Stimulated activated CD8-positive, alpha-beta memory T cell treated with anti-CD3 and anti-CD28 coated beads, Interleukin-15, amount 100 ng/mL, for 4 hours (primary cell): ENCODE data around the gene SLC4A3.

Experiments used
- DNase-seq, 2 donors: peaks; one replicate each; pipeline ENCODE4 v3.0.0-alpha.2; 2020; ENCODE audit warnings: low read depth in 2 of 2

SLC4A3 gene

DNA sequence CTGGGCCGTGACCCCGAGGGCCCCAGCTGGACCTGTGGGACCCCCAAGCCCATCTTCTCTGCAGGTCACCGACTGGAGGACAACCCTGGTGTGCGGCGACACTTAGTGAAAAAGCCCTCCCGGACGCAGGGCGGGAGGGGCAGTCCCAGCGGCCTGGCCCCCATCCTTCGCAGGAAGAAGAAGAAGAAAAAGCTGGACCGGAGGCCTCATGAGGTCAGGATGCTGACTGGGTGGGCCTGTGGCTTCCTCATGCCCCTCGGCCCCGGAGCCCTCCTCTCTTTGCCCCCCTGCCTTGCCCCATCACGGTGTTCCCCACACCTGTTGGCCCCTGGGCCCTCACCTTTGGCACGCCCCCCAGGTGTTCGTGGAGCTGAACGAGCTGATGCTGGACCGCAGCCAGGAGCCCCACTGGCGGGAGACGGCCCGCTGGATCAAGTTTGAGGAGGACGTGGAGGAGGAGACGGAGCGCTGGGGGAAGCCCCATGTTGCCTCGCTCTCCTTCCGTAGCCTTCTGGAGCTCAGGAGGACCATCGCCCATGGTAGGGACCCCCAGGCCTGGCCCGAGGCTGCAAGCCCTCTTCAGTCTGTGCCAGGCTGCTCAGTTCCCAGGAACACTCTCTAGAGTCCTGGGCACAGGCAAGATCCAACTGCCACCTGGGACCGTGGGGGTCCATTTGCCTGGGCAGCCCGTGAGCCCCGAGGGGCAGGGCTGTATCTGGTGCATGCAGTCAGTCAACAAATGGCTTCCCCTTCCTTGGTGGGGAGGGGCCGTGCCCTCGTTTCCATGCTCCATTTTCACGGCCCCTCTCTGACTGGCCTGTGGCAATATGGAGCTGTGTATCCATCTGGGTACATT lies 4.7 kb downstream of the SLC4A3 start:
- DNase-seq: no peak

DNA sequence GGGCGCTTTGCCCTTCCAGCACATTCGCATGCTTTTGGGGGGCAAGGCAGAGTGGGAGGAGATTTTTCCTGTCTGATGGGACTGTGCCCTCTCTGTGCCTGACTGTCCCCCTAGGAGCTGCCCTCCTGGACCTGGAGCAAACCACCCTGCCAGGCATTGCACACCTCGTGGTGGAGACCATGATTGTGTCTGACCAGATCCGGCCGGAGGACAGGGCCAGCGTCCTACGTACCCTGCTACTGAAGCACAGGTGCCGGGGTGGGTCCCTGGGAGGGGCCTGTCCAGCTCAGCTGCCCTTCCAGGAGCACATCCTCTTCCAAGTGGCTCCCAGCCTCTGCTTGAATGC lies 5.3 kb downstream of the SLC4A3 start:
- no peak for DNase-seq

DNA sequence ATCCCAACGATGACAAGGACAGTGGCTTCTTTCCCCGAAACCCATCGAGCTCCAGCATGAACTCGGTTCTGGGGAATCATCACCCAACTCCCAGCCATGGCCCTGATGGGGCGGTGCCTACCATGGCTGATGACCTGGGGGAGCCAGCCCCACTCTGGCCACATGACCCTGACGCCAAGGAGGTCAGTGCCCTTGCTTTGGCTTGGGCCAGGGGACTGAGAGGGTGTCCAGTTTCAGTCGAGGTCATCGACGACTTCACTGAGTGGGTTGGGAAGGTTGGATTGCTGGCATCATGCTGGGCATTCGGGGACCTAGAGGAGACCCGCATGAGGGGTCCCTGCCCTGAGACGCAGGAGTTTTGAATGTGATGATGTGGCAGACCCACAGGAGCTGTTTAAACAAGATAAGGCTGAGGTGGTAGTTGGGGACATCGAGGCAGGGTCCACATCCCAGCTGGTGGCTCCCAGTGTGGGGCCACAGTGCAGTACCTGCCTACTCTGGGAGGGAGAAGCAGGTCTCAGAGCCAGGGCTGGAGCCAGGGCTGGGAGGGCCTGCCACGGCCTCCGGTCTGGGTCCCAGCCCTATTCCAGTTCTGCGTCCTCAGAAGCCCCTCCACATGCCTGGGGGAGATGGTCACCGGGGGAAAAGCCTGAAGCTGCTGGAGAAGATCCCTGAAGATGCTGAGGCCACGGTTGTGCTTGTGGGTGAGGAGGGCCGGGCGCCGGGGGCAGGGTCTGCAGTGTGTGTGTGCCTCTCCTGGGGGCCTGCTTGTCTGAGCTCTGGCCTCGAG lies 6.0 kb downstream of the SLC4A3 start:
- DNase-seq: no peak

DNA sequence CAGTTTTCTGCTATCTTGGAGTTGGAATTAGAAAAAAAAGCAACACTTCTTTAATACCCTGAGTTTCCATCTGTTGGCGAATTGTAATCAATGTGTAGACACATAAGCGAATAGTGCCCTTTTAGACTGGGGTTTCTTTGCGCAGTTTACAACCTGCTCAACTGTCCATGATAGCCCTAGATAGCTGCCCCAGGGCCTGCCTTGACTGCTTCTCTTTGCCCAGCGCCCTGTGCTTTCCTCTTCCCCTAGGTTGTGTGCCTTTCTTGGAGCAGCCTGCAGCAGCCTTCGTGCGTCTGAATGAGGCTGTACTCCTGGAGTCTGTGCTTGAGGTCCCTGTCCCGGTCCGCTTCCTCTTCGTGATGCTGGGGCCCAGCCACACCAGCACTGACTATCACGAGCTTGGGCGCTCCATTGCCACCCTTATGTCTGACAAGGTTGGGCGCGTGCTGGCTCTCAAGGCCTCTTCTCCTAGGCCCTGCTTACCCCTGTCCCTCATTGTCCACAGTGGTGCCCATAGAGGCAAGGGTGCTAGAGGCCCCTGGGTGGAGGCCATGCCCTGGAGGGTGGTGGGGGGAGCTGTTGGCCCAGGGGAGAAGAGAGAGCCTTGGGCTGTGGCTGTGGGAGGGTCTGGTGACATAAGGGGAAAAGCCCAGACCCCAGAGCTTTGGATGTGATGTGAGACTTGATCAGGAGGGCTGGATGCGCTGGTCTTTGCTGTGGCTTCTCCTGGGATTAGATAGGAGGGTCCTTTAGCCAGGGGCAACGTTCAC lies 6.9 kb downstream of the SLC4A3 start:
- DNase-seq: no peak

DNA sequence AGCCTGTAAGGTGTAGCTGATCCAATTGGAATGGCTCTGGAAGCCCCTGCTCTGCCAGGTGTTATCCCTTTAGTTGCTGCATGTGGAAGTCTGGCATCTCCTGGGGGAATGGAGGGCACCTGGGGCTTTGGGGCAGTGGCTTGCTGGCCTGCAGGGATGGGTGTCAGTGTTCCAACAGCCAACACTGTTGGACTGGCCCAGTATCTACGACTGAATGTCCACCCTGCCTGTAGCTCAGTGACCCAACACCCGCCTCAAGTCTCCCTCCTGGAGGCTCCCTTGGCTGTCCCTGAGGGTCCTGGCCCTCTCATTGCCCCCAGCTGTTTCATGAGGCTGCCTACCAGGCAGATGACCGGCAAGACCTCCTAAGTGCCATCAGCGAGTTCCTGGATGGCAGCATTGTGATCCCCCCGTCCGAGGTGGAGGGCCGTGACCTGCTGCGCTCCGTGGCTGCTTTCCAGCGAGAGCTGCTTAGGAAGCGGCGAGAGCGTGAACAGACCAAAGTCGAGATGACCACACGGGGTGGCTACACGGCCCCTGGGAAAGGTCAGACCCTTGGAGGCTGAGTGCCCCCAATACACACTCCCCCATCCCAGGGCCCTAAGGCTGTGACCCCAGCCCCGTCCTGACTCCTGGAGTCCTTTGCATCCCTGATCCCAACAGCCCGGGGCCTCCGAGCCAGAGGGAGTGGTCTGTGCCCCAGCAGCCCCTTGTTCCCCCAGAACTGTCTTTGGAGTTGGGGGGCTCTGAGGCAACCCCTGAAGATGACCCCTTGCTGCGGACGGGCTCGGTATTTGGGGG lies 7.7 kb downstream of the SLC4A3 start:
- no peak for DNase-seq

DNA sequence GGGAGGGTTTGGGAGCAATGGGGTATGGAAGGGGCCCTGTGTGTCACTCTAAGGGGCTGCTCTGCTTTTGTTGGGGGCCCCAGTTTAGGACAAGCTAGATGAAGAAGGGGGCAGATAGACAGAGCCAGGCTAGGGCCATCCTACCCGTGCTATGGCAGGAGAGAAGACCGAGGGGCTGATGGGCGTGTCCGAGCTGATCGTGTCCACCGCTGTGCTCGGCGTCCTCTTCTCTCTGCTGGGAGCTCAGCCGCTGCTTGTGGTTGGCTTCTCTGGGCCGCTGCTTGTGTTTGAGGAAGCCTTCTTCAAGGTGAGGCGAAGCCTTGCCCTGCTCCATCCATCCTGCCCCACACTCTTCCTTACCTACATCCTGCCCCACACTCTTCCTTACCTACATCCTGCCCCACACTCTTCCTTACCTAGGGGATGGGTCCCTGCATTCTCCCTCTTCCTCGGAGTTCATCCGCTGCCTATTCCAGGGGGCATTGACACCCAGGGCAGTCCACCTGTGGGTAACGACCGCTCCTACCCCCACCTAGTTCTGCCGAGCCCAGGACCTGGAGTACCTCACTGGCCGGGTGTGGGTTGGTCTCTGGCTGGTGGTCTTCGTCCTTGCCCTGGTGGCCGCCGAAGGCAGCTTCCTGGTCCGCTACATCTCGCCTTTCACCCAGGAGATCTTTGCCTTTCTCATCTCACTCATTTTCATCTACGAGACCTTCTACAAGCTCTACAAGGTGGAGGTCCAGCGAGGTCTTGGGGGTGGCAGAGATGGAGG lies 8.9 kb downstream of the SLC4A3 start:
- DNase-seq: no peak

DNA sequence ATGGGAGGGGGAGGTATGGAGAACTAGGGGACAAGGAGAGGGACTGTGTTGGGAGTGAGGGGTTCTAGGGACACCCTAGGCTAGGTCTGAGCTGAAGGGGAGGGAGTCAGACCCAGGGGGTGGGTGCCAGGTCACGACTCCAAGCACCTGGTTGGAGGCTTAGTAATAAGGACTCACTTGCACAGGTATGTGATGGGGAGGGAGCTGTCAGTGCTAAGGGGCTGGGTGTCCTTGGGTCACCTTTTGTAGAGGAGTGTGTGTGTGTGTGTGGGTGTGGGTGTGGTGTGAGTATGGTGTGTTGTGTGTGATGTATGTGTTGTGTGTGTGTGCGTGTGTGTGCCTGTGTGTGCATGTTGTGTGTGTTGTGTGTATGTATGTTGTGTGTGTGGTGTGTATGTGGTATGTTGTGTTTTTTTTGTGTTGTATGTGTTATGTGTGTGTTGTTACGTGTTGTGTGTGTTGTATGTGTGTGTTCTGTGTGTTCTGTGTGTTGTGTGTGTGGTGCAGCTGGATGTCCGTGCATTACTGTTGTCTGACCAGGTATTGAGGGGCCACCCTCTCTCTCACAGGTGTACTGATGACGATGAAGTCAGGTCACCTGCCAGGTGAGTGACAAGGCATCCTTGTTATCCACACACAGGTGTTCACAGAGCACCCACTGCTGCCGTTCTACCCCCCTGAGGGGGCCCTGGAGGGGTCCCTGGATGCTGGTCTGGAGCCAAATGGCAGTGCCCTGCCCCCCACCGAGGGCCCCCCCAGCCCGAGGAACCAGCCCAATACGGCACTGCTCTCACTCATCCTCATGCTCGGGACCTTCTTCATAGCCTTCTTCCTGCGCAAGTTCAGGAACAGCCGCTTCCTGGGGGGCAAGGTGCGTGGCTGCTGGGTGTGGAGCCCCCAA lies 9.8 kb downstream of the SLC4A3 start:
- no peak for DNase-seq

DNA sequence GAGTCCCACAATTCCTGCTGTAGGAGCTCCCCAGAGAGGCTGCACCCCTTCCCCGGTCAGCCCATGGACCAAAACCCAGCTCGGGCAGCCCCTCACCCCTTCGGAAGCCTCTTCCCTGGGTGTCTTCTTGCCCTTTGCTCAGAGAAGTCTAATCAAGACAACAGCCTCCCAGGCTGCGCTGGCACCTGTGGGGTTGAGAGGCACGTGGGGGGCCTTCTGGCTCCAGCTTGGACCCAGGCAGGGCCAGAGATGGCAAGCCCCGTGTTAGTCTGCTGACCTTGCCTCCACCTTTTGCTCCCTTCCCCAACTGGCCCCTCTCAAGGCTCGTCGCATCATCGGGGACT lies 10.4 kb downstream of the SLC4A3 start:
- DNase-seq: no peak

DNA sequence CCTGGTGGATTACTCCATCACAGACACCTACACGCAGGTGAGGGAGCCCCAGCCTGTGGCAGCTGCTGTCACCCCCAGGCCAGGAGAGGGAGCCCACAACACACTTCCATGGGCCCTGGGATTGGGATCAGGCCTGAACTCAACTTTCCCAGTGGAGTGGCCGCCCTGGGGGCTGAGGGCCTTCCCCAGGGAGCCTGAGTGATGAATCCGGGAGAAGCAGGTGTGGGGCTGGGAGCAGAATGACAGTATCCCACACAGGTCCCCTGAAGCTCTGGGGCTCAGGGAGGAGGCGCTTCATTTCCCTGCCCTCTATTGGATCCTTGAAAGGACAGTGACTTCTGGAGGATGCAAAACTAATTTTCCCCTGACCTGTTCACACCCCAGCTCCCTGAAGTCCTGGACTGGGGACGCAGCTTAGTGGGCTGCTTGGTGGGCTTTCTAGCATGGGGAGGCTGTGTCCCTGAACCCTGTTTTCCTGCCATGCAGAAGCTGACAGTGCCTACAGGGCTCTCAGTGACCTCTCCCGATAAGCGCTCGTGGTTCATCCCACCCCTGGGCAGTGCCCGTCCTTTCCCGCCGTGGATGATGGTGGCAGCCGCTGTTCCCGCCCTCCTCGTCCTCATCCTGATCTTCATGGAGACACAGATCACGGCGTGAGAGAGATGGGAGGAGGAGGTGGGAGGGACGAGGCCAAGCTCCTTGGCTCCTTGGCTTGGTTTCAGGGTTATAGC lies 11.0 kb downstream of the SLC4A3 start:
- DNase-seq: no peak

DNA sequence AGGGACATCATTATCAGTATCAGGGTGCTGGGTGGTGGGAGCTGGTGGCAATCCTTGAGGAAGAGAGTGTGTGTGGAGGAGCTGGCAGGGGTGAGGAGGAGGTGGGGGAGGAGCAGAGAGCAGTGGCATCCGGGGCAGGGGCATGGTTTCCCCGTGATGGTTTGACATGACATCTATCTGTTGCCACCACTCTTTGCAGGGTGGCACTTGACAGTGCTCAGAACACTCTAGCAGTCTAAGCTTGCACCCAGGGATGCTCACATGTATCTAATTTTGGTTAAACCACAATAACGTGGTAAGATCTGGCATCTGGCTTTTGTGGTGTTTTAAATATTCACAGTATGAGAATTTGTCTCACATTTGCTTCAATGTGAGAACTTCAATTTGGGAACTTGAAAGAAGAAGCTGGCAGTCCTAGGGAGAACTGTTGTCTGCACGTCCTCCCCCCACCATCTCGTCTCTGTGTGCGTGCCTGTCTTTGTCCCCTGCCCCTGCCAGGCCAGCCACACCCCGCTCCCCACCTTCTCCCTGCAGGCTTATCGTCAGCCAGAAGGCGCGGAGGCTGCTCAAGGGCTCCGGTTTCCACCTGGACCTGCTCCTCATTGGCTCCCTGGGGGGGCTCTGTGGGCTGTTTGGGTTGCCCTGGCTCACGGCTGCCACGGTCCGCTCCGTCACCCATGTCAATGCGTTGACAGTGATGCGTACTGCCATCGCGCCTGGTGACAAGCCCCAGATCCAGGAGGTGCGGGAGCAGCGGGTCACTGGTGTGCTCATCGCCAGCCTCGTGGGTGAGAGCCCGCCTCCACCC lies 11.7 kb downstream of the SLC4A3 start:
- no peak for DNase-seq

DNA sequence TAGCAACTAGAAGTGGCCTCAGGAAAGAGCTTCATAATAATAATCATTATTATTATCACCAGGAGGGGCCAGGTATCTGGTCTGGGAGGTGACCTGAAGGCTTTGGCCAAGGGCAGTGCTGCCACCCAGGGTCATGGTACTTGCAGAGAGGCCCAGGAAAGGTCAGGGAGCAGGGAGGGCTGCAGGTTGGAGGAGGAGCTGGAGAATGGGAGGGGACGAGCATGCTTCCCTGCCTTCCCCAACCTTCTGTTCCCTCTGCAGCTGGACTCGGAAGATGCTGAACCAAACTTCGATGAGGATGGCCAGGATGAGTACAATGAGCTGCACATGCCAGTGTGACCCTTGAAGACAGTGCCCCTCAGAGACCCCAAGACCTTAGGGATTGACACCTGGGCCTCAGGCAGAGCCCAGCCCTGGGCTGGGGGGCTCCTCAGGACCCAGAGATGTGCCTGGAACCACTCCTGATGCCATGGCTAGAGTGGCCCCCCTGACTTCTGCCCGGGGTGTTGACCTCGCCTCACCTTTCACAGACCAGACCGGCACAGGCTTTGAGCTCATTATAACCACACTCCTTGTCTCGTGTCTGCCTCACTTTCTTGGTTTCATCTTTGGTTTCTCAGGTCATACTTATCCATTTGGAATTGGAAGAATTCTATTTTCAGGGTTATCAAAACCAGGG lies 14.1 kb downstream of the SLC4A3 start:
- no peak for DNase-seq

DNA sequence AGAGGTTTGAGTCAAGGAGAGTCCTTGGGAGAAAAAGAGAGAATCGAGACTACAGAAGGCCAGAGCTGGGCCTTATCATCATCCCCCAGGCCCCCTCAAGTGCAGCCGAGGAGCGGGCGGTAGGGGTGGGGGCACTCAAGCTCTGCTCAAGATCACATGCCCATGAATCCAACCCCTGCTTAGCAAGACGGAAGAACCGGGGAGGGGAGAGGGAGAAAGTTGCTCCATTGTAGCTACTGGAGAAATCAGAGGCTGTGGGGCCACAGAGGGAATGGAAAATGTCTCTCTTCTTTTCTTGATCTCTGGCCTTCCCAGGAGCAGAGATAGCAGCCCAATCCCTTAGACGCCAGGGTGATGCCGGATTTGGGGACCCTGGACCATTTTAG lies 14.6 kb downstream of the SLC4A3 start:
- no peak for DNase-seq

DNA sequence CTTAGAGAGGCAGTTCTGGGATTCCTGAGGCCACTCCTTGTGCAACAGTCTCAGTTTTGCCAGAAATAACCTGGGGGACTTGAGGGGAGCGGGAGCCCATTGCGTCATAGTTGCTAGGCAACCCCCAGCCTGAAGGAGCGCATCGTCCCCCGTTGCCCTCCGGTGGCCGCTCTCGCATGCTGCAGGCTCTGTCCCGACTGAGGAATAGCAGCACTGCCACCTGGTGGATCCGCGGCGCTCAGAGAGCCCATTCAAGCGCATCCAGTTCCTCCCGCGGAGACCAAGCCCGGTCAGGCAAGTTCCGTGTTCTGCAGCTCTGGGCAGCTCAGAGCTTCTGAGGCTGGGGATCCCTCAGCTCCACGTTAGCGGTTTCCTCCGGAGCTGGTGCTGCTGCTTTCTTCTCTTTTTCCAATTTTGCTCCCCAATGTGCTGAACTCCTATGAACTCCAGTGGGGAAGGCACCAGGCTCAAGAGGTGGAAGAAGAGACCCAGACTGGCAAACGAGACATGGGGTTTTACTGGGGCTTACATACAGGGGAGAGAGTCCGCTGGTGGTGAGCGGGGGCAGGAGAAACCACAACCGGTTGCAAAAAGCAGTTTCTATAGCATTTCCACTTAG lies 15.1 kb downstream of the SLC4A3 start:
- peak; percentile 69 to 80 for DNase-seq

DNA sequence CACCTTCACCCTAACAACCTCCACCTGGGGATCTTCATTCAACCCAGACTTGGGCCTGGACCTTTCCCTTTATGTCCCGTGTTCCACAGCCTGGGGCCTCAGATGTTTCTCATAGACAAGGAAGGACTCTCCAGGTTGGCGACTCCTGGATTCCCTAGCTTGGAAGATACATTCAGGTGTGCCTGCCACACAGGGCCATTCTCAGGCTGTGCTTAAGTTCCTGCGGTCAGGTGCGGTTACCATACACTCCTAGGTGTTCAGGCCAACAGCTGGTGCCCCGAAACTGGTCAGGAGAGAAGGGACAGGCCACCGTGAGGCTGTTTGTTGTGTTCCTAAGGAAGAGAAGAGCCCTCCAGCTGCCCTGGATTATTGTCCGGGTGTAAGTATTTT lies 15.6 kb downstream of the SLC4A3 start:
- no peak for DNase-seq

DNA sequence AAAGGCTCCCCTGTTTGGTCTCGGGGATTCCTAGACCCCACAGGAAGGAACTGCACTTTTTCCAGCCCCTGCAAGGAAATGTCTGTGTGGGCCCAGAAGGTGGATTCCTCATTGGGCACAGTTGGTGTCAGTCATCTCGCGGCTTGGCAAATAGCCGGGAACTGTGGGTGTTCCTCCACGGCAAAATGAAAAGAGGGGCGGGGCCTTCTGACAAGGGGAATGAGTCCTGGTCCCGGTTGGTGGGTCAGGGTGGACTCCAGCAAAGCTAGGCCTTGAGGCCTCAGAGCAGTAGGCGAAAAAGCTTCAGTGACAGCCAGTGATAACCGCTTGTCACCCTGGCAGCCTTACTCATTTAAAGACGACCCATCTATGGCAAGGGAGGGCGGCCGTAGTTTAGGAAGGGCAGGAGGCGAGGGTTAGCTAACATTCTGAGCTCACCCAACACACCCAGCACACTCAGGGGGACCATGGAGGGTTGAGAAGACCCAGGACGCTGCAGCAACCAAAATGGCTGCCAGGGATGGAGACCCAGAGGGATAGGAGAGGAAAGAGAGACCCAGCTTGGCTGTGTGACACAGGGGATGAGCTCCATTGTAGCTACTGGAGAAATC lies 16.5 kb downstream of the SLC4A3 start:
- DNase-seq: no peak

DNA sequence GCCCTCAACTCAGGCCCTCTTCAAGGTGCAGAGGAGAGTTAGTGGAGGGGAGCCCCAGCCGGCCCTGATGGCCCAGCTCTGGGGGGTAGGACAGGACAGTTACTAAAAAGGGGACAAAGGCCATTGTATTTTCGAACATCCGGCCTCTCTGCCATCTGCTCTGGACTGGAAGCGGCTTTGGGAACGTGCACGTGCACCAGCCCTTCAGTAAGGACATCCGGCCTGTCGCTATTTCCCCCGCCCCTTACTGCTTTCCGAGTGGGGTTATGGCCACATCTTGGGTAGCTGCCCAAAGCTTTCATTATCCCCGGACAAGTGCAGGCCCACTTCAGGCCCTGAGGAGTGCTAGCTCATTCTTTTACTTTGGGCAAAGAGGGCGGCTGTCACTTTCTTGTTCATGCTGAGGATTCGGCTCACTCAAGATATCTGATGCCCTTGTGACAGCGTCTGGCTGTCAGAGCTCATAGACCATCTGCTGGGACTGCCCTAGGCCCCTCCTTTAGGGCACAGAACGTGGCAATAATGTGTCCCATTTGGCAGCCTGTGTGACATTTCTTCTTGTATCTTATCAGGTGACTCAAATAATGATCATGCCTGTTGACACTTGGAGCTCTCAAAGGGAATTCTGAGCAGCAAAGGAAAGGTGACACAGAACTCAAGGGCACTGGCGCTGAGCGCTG lies 17.5 kb downstream of the SLC4A3 start:
- no peak for DNase-seq
